GM19023 (cell line): ENCODE data around the gene RPS19BP1.

Experiments
- ATAC-seq: cut with Tn5 transposase; IDR thresholded peaks from one replicate; pipeline ENCODE4 v1.9.1; 2021; ENCODE audit warnings: mild to moderate bottlenecking, moderate library complexity; ENCODE audit not compliant: unreplicated experiment

RPS19BP1 gene

DNA sequence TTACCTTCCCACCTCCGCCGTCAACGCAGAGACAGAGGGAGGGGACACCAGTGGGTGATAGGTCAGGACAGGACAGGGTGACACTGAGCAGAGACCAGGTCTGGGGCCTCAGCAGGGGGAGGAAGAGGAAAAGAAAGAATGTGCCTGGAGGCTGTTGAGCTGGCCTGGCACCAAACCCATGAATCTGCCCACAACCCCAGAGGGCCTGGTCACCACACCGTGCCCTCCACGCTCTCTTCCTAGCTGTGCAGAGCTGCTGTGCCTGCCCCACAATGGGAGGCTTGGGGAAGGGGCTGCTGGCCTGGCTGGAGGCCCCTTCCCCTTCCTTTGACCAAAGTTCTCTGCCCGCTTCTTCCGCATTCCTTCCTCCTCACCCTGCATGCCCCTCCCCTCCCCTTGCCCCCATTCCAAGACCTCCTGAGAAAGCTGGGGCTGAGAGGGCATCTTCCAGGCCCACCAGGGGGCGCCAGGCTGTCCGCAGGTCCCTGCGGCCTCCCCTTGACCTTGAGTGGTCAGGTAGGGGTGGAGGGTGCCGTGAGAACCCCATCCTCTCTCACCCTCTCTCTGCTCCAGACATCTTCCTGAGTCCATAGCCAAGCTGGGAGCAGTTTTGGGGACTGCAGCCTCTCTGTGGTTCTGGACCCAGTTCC is 27.0 kb upstream of the RPS19BP1 start:
- ATAC-seq: no peak

DNA sequence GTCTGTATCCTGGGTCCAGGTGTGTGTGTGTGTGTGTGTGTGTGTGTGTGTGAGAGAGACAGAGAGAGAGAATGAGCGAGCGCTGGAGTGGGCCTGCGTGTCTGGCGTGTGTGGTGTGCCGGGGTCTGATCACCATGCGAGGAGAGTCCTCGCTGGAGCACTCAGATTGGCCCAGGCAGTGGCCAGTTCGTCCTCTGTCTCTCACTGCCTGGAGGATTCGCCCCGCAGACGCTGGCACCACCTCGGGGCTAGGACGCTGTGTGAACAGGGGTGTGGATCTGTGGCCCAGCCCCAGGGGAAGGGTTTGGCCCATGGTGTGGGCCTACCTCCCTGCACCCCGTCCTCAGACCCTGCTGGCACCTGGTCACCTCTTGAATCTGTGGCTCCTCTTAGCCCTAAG is 26.4 kb upstream of the RPS19BP1 start:
- no peak for ATAC-seq

DNA sequence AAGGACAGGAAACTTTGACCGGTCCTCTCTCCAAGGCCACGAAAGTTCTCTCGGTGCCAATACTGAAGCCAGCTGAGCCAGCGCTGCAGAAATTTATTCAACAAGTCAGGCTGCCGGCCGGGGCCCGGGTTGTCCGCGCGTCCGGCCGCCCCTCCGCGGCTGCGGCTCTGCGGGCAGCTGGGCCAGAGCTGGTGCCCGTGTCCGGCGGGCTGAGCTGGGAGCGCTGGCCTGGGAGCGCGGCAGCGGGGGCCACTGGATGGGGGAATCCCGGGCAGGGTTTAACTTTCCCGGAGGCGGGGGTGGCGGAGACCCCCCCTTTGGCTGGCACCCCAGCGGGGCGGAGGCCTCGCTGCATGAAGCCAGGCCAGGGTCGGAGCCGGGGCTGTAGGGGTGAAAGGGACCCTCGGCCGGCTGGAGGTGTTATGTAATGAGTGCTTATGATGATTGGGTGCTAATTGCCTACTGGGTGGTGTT is 25.7 kb upstream of the RPS19BP1 start:
- no peak for ATAC-seq

DNA sequence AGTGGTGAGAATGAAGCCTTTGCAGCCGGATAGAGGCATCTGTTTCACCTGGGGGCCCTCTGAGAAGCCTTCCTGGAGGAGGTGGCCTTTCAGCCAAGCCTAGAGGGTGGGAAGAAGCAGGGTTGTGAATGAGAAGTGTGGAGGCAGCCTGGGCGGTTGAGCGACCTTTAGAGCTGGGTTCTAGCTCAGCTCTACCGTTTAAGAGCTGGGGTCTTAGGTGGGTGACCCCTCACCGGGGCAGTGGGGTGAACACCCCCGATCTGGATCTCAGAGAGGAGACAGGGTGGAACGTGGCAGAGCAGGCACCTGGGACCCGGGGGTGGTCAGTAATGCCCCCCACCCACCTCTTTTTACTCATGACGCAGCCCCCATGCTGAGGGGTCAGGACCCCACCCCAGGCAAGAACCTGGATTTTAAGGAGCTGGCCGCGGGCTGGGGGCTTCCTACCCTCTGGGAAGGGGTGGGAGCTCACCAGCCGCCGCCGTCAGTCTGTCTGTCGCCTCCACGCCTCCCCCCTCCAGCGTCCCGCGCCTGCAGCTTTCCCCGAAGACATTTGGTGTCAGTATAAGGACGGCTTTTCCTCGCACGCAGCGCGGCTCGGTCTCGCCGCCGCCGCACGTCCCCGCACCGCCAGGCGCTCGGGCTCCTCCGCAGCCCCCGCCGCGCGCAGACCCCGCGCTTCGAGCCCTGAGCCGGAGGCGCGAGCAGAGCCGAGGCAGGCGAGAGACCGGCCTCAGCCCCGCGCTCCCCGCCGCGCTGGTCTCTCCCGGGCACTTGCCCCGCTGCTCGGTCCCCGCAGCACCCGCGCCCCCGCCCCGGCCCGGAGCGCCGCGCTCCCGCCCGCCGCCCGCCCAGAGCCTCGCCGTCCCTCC is 24.7 kb upstream of the RPS19BP1 start:
- ATAC-seq: no peak

DNA sequence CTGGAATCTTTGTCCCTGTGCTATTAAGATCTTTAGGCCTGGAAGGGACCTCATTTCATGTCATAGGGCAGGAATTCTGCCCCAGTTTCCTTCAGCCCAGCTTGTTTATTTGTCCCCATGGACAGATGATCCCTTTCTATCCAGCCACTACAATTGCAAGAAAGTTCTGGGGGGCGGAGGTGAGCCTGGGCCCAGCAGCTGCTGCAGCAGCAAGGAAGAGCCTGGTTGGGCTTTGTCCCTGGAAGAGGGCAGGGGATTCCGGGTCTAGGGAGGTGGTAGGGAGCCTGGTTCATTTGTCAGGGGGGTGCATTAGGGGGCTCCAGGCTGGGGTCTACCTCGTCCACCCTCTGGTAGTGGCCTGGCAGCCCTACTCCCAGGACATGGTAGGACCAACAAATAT is 21.6 kb upstream of the RPS19BP1 start:
- ATAC-seq: no peak

DNA sequence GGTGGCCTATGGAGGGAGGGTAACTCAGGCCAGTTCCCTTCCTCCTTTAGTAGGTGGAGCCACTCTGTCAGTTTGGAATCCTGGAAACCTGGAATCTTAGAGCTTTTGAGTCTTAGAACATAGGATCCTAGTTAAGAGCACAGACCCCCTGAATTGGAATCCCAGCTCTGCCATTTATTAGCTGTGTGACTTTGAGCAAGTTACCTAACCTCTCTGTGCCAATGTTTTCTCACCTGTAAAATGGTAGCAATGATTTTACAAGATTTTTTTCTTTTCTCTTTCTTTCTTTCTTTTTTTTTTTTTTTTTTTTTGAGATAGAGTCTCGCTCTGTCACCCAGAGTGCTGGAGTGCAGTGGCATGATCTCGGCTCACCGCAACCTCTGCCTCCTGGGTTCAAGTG is 20.9 kb upstream of the RPS19BP1 start:
- ATAC-seq: no peak

DNA sequence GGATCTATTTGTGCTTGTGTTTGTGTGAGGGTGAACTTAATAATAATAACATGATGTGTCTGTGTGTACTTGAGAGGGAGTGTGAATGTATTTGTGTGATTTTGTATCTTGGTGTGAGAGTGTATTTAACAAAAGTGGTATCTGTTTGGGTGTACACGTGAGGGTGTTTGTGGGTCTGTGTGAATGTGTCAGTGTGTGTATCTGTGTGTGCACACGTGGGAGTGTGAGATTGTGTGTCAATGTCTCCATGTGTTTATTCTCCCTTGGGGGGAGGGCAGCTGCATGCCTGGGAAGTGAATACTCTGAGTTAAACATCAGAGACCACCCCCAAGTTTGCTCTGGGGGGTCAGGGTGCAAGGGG is 15.0 kb upstream of the RPS19BP1 start:
- ATAC-seq: no peak

DNA sequence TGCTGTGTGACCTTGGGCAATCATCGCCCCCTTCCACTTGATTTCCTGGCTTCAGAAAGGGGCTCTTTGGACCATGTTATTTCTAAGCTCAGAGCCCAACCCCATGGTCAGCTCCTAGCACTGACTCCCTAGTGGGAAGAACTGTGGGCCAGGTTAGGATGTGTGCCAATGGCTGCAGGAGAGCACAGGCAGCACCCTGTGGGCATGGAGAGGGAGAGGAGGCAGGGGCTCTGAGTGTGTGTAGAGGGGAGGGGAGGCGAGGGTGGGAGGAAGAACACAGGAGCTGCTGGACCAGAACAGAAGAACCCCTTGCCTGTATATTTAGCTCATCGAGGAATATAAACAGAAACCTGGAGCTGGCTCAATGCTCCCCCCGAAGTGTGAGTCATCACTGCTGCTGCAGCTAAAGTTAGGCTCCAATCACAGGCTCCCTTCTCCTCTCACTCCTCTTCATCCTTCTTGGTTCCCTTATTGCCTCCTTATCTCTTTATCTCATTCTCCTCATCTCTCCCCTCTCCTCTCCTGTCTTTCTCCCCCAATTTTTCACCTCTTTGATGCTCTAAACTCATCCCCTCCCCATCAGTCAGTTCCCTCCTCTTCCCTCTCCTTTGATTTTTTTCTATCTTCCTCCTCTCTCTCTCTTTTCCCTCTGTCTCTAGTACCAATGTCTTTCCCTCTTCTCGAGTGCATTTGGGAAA is 14.5 kb upstream of the RPS19BP1 start:
- ATAC-seq: no peak

DNA sequence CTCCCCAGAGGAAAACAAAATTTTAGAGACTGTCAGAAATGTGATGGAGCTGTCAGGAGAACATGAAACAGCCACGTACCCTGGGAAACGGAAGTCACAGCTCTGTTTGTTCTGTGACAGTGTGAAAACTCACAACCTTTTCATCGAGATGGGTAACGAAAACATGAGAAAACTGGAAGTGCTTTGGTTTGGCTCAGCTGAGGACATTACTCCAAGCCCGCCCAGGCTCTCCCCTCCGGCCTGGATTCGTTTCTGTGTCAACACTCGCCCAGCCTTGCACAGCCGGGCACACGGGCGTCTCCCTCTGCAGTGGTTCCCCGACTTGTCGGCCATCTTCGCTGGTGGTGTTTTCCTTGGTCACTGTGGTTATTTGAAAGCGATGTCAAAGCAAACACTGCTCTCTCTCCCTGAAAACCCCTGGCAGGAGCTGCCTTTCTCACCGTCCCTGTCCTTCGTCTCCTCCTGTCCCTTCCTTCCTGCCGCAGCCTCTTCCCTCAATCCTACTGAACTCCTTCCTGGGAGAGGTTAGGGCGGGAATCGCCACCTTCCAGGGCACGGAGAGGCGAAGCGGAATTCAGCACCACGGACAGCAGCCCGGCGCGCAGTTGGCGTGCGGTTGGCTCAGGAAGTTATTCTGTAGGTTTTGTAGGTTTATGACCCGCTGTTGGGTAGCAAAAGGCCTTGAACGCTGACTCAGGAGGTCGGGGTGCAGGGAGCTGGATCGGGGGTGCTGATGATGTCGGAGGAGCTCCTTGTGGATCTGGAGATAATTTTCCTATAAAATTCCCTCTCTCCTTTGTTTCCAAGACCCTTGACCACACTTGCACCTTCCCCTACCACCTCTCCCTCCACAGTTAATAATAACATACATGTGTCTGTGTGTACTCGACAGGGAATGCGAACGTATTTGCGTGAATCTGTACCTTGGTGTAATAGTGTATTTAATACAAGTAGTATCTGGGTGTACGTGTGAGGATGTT is 13.1 kb upstream of the RPS19BP1 start:
- ATAC-seq: no peak

DNA sequence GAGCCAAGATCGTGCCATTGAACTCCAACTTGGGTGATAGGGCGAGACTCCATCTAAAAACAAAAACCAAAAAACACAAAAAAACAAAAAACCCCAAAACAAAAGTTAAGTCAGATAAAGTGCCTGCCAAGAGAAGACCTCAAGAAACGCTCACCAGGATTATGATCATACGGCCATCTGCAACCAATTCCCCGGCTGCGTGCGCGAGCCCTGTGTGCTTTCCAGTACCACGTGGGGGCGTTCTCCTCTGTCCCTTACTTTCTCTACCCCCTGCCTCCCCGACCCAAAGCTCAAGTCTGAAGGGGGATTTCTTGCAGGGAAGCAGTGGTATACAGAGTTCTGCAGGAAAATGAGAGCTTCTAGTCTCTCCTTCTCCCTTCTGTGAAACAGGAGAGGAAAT is 10.5 kb upstream of the RPS19BP1 start:
- ATAC-seq: no peak

DNA sequence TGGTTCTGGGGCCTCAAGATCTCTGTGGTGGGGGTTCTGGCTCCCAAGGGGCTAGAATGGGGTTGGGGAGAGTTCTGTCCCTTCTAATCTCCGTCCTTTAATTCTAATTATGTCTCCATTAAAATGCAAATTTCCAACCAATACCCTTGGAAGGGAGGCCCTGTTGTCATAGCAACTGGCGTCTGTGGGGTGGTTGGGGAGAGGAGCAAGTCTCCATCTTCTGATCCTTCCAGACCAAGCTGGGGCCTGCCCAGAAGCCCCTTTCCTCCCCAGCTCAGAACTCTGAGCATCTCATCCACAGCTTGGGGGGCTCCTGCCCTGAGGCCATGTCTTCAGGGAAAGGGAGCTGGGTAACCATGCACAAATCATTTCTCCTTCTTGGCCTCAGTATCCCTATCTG is 5.4 kb upstream of the RPS19BP1 start:
- ATAC-seq: no peak

DNA sequence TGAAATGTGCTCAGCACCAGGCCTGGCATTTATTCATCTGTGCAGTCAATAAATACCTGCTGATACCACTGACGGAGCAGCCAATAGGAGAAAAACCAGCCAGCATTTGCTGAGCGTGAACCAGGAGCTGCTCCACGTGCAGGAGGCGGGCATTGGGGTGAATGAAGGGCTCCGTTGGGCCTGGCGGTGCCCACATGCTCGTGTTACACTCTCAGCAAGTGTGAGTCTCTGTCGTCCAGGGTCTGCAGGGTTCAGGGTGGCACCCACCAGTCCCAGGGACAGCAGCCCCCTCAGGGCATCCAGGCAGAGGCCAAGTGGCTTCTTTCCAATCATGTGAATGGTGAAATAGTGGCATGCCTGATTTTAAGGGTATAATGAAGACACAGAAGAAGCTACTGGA is 4.2 kb upstream of the RPS19BP1 start:
- no peak for ATAC-seq

DNA sequence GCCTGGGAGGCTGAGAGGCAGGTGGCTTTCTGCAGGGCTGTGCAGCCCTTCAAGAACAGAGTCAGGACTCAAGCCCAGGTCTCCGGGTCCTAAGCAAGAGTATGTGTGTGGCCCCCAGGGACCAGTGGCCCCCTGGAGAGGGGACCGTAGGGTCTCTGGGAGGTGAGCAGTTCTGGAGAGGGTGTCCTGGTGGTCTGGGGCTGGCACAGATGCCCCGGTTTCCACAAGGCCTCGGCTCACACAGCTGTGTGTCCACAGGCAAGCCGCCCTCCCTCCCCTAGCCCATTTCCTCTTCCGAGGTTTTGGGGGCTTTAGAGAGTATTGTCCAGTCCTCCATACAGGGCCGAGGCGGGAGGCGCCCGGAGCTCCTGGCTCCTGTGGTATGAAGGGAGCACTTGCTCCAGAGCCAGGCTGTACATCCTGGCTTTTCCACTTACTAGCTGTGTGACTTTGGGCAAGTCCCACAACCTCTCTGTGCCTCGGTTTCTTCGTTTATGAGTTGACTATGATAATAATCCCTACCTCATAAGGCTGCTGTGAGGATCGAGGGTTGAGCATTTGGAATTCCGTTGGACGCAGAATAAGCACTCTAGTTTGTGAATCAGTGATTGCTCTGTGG is 3.4 kb upstream of the RPS19BP1 start:
- no peak for ATAC-seq

DNA sequence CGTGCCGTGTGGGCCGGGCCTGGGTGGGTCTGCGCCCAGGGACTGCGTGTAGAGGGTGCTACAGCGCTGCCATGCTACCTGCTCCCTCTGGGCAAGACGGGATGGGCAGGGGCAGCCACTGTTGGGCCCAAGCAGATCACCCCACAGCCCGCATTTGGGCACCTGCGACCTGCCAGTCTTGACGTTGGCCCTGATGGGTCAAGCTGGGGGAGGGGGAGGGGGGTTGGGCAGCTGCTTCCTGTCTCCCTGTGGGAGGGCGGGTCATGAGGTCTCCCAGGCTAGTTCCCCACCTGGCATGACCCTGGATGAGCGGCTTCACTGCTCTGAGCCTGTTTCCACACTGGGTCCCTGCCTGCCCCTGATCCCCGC is 2.8 kb upstream of the RPS19BP1 start:
- ATAC-seq: no peak

DNA sequence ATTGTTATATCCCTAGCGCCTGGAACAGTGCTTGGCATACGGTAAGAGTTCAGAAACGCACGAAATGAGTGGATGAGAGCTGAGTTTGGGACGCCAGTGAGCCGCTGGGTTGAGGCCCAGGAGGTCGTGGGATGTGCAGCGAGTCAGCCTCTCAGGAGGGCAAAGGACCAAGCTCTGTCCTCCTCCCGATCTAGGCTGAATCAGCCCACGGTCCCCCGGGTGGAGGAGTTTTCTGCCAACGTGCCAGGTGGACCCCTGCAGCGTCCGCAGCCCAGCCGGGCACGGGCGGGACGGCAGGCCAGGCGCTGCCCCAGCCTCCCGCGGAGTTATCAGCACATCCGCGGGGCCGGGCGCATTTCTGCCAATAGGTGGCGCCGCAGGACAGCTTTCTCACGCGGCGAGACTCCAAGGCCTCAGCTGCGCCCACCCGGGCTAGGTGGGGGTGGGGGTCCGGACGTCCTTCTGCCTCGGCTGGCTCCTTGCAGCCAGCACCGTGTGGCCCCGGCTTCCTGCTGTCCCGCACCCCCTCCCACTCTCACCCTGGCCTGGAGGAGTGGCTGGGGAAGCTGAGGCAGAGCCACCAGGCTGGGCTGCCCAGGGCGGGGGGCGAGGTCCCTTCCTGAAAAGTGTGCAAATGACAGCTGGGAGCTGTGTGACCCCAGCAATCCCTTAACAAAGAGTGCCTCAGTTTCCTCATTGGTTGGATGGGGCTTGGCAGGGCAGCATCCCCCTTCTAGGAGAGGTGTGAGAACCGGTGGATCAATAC is 2.2 kb upstream of the RPS19BP1 start:
- no peak for ATAC-seq

DNA sequence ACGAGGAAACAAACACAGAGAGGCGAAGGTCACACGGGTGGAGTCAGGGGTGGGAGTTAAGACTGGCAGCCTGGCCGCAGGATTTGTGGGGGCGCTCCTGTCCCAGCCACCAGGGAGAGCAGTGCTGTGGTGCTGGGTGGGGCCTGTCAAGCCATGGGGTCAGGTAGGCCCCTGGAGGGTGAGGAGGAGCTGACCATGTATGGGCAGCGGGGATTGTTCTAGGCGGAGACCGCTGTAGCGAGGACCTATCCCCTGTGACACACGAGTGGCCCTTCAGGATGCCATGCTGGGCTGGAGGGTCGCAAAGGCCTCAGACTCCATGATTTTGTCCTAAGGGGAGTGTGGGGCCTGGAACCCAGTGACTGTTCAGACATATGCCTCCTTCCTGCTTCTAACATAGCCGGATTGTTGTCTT is 1.6 kb upstream of the RPS19BP1 start:
- ATAC-seq: no peak

DNA sequence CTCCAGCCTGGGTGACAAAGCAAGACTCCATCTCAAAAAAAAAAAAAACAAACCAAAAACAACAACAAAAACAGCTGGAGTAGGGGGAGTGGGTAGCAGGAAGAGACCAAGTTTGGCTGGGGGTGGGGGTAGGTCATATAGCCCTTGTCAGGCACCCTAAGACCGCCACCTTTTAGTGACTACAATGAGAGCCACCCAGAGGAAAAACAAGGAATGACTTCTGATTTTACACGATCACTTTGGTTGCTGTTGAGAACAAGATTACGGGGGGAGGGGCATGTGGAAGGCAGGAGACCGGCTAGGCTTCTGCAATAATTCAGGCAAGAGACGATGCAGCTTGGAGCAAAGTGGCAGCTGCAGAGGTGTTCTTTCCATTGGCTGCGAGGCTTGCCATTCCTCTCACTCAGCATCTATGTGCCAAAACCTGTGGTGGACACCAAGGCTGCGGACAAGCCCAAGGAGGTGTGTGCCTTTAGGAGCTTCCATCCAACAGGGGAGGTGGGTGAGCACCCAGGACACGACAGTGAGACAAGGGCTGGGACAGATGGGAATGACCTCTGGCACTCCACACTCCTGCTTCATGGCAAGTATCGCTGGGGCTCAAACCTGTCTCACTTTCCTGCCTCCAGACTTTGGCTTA is 1.7 kb downstream of the RPS19BP1 start:
- ATAC-seq: no peak

DNA sequence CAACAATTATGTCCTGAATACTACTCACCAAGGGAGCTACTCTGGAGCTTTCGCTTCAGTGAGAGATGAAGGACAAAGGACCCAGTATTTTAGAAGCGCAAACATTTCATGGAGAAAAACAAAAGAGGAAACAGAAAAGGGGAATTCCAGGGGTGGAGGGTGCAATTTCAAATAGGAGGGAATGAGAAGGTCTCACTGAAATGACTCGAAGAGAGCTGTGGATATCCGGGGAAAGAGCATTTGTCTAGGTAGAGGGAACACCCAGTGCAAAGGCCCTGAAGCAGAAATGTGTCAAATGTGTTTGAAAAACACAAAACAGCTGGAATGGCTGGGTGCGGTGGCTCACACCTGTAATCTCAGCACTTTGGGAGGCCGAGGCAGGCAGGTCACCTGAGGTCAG is 2.4 kb downstream of the RPS19BP1 start:
- ATAC-seq: no peak

DNA sequence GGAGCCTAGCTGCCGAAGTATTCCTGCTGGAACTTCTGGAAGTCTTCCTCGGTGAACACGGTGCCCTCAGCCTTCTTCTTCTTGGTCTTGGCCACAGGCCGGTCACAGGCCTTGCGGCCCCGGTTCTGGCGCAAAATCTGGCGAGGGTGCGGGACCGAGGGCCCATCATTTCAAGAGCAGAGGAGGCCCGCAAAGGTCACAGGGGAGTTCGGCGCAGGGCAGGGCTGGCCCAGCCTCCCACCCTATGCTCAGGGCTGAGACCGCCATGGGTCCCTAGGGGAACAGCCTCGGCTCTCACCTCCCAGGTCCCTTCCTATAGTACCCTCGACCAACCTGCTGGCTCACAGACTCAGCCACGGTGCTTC is 3.1 kb downstream of the RPS19BP1 start:
- no peak for ATAC-seq
